ENCODE data around the gene DCAF12.

The DCAF12 gene

DNA sequence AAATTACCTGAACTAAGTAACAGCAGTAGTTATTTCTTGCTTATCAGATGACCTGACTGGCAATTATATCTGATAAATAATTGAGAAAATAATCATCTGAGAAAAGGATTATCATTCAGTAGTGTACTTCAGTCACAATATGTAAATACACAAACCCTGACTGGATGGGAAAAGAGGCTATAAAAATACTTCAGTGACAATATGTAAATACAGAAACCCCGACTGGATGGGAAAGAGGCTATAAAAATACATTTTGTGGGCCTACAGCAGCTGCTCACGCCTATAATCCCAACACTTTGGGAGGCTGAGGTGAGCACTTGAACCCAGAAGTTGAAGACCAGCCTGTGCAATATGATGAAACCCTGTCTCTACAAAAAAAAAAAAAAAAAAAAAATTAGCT, 88.9 kb downstream of the DCAF12 start:
- H3K4me3 ChIP-seq (ENCODE audit: control insufficient read depth, low read depth, low read length), result no peak overlapping the region
- TF ChIP-seq CTCF (conservative IDR thresholded peaks at IDR 0.05; ENCODE audit: control insufficient read depth, insufficient read depth, low read depth, low read length), result no peak
- no peak for DNase-seq (ENCODE audit: low read depth)

- no peak overlapping the region for H3K4me3 ChIP-seq (ENCODE audit: control insufficient read depth, low read depth, low read length)
- no peak for DNase-seq (ENCODE audit: low read depth)
- no peak for TF ChIP-seq CTCF (conservative IDR thresholded peaks at IDR 0.05; ENCODE audit: control insufficient read depth, insufficient read depth, low read depth, low read length)
These were observed 89.9 kb downstream of the DCAF12 start for GRCh38 chr9:34036625-34037024.
